ENCODE data around the gene CPN1. TPM values are rescaled to one million over a fixed set of nuclear protein-coding genes. Genes with fewer than 3 reads are reported as not detected.

Gene CPN1
- total and polyA plus RNA-seq, 8 donors, result not detected

GRCh38 chr10:100009283-100009792, 72.3 kb downstream of the CPN1 start:
- TF ChIP-seq POLR2A (IDR thresholded peaks at IDR 0.05) (no peak), POLR2AphosphoS5 (IDR thresholded peaks at IDR 0.05) (no peak), CTCF (IDR thresholded peaks at IDR 0.05) (peak in 2 of 7 experiments; percentile 21 to 41), EP300 (IDR thresholded peaks at IDR 0.05) (no peak)
- whole genome bisulfite sequencing, 5 donors, result 0 to 1% (median 0%) methylated on average over 16 to 45 of the region's 45 CpGs
- peaks cover 26 to 54% (median 43%) of the 10 kb centered on the region in 4 donors for H3K4me1 ChIP-seq
- peak overlapping the region; percentile 79 to 89 (median 86) for H3K27ac ChIP-seq
- H3K36me3 ChIP-seq, result no peaks in the 10 kb centered on the region
- peak in 1 of 2 donors; percentile 61 for DNase-seq
- no peaks in the 10 kb centered on the region for H3K9me3 ChIP-seq
- H3K27me3 ChIP-seq, result no peaks in the 10 kb centered on the region
- H3K4me3 ChIP-seq, result peak overlapping the region; percentile 65 to 75 (median 70)
- intact Hi-C loops (cut with DNase I; ENCODE audit: low total_unique reads), result no loop called here

- no peak for DNase-seq
These were observed 72.9 kb downstream of the CPN1 start for GRCh38 chr10:100008708-100009282.

GRCh38 chr10:100008142-100008522, 73.5 kb downstream of the CPN1 start:
- H3K4me1 ChIP-seq, result peaks cover 26 to 54% (median 43%) of the 10 kb centered on the region in 4 donors
- peak overlapping the region in 3 of 5 donors; percentile 75 to 89 (median 87) for H3K27ac ChIP-seq
- intact Hi-C loops (cut with DNase I; ENCODE audit: low total_unique reads), result no loop called here
- no peak for DNase-seq
- TF ChIP-seq POLR2AphosphoS5 (IDR thresholded peaks at IDR 0.05) (no peak), POLR2A (IDR thresholded peaks at IDR 0.05) (no peak), EP300 (IDR thresholded peaks at IDR 0.05) (no peak), CTCF (IDR thresholded peaks at IDR 0.05) (no peak)
- peak overlapping the region; percentile 65 to 75 (median 70) for H3K4me3 ChIP-seq
- 27 to 31% (median 30%) methylated on average over 6 of the region's 6 CpGs for WGBS, 5 donors
- no peaks in the 10 kb centered on the region for H3K36me3 ChIP-seq
- H3K9me3 ChIP-seq, result no peaks in the 10 kb centered on the region
- H3K27me3 ChIP-seq, result no peaks in the 10 kb centered on the region

More at GRCh38 chr10:100008708-100009282, 72.9 kb downstream of the CPN1 start:
- H3K27ac ChIP-seq, result peak overlapping the region; percentile 79 to 89 (median 86)
- no peaks in the 10 kb centered on the region for H3K36me3 ChIP-seq
- no peak for TF ChIP-seq CTCF (IDR thresholded peaks at IDR 0.05)
- TF ChIP-seq EP300 (IDR thresholded peaks at IDR 0.05), result no peak
- no peak for TF ChIP-seq POLR2A (IDR thresholded peaks at IDR 0.05)
- no peak for TF ChIP-seq POLR2AphosphoS5 (IDR thresholded peaks at IDR 0.05)
- no peaks in the 10 kb centered on the region for H3K27me3 ChIP-seq
- H3K4me1 ChIP-seq, result peaks cover 26 to 54% (median 43%) of the 10 kb centered on the region in 4 donors
- H3K4me3 ChIP-seq, result peak overlapping the region; percentile 65 to 75 (median 70)
- no peaks in the 10 kb centered on the region for H3K9me3 ChIP-seq
- intact Hi-C loops (cut with DNase I; ENCODE audit: low total_unique reads), result no loop called here
- 19 to 28% (median 22%) methylated on average over 9 of the region's 9 CpGs for WGBS, 5 donors

- intact Hi-C loops (cut with DNase I; ENCODE audit: low total_unique reads), result no loop called here
- no peak for DNase-seq
- H3K4me3 ChIP-seq, result peak overlapping the region in 3 of 4 donors; percentile 65 to 75 (median 69)
- TF ChIP-seq CTCF (IDR thresholded peaks at IDR 0.05) (no peak), POLR2A (IDR thresholded peaks at IDR 0.05) (no peak), POLR2AphosphoS5 (IDR thresholded peaks at IDR 0.05) (no peak), EP300 (IDR thresholded peaks at IDR 0.05) (no peak)
- no peaks in the 10 kb centered on the region for H3K9me3 ChIP-seq
- 56 to 65% (median 59%) methylated on average over 10 of the region's 10 CpGs for WGBS, 5 donors
- no peaks in the 10 kb centered on the region for H3K36me3 ChIP-seq
- H3K27me3 ChIP-seq, result no peaks in the 10 kb centered on the region
- H3K4me1 ChIP-seq, result peaks cover 26 to 54% (median 43%) of the 10 kb centered on the region in 4 donors
- H3K27ac ChIP-seq, result peak overlapping the region in 4 of 5 donors; percentile 63 to 89 (median 74)
These were observed 74.2 kb downstream of the CPN1 start for GRCh38 chr10:100007231-100008141.

All from stomach (tissue), 9 donors.